Measurements from ENCODE around the gene PLEKHG4.

DNA sequence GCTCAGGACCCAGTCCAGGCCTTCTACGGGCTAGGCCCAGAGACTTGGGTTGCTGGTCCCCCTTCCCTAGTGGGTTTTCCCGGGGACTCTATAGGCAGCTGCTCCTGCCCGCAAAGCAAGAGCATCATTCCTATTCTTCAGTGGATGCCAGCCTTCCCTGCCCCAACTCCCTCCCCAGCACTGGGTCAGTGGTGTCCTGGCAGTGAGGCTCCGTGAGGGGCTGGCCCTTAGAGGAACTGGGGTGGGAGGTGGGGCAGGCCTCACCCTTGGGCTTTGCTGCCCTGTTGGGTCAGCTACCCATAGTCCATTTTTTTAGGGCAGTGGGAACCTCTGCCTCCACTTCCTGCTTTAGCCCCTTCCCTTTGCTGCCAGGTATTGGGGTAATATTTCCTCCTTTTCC is 7.9 kb upstream of the PLEKHG4 start:
- TF ChIP-seq CTCF (IDR thresholded peaks at IDR 0.05) (no peak), POLR2A (IDR thresholded peaks at IDR 0.05) (no peak)
